ENCODE measurements around the gene NFYC. TPM values are rescaled to one million over a fixed set of nuclear protein-coding genes. Genes with fewer than 3 reads are reported as not detected.

NFYC gene
- total RNA-seq, 1 experiment from 2014 or later, result 83.0 TPM

DNA sequence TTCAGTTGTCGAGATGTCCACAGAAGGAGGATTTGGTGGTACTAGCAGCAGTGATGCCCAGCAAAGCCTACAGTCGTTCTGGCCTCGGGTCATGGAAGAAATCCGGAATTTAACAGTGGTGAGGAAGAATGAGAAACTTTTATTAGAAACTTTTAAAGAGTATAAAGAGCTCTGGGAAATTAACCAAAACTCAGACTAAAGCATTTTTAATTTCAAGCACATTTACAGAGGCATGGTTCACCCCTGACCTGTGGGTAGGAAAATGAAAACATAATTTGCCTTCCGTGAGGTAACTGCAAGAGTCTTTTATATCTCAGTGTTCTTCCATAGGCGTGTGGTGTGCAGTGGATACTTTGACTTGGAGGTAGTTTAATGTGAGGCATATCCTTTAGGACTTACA lies 47.3 kb downstream of the NFYC start:
- BruUV-seq (replicated peaks), result no TSS peak
- no peaks in the 10 kb centered on the region for H3K9me3 ChIP-seq (ENCODE audit: low read depth, low read length, poor library complexity, severe bottlenecking)
- CTCF ChIA-PET, result no interaction called here
- H3K4me3 ChIP-seq (ENCODE audit: low read depth, low read length, poor library complexity, severe bottlenecking), result no peak overlapping the region
- no peak for DNase-seq (ENCODE audit: low spot score)
- H3K4me1 ChIP-seq (ENCODE audit: insufficient read depth, low read length, poor library complexity, severe bottlenecking), result no peaks in the 10 kb centered on the region
- no peaks in the 10 kb centered on the region for H3K27me3 ChIP-seq (replicated peaks; ENCODE audit: insufficient read depth, low read depth, low read length, poor library complexity)
- POLR2A ChIA-PET (ENCODE audit: low non-redundant PET), result no interaction called here
- no peak overlapping the region for H3K27ac ChIP-seq (ENCODE audit: low read depth, low read length, poor library complexity, severe bottlenecking)
- TF ChIP-seq, protein P1, sequence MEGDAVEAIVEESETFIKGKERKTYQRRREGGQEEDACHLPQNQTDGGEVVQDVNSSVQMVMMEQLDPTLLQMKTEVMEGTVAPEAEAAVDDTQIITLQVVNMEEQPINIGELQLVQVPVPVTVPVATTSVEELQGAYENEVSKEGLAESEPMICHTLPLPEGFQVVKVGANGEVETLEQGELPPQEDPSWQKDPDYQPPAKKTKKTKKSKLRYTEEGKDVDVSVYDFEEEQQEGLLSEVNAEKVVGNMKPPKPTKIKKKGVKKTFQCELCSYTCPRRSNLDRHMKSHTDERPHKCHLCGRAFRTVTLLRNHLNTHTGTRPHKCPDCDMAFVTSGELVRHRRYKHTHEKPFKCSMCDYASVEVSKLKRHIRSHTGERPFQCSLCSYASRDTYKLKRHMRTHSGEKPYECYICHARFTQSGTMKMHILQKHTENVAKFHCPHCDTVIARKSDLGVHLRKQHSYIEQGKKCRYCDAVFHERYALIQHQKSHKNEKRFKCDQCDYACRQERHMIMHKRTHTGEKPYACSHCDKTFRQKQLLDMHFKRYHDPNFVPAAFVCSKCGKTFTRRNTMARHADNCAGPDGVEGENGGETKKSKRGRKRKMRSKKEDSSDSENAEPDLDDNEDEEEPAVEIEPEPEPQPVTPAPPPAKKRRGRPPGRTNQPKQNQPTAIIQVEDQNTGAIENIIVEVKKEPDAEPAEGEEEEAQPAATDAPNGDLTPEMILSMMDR (conservative IDR thresholded peaks at IDR 0.05; ENCODE audit: low read depth, low read length), result no peak
- TF ChIP-seq EZH2 (IDR thresholded peaks at IDR 0.05; ENCODE audit: borderline replicate concordance, low read depth, low read length, poor library complexity, severe bottlenecking), result no peak
- peaks cover 20% of the 10 kb centered on the region for H3K36me3 ChIP-seq (ENCODE audit: insufficient read depth, low read length, poor library complexity, severe bottlenecking)
- intact Hi-C loops (cut with micrococcal nuclease; ENCODE audit: unreplicated experiment), result no loop called here

DNA sequence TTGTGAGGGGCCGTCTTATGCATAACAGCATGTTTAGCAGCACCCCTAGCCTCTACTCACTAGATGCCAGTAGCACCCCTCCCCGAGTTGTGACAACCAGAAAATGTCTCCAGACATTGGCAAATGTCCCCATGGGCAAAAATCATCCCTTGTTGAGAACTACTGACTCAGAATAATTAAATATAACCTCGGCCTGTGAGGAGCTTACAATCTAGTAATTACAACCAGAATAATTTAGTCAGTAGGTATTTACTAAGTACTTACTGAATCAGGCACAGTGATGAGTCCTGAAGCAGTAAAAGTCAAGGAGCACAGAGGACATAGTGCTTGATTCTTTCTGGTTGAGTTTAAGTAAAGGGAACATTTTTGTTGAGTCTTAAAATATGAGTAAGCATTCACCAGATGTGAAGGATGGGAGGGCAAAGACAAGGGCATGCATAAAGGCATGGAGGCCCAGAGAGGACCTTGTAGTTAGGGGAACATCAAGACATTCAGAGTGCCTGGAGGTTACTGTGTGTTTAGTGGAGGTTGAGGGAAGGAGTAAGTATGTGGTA lies 48.0 kb downstream of the NFYC start:
- CTCF ChIA-PET, result no interaction called here
- DNase-seq (ENCODE audit: low spot score), result no peak
- H3K36me3 ChIP-seq (ENCODE audit: insufficient read depth, low read length, poor library complexity, severe bottlenecking), result peaks cover 20% of the 10 kb centered on the region
- H3K4me3 ChIP-seq (ENCODE audit: low read depth, low read length, poor library complexity, severe bottlenecking), result no peak overlapping the region
- H3K27ac ChIP-seq (ENCODE audit: low read depth, low read length, poor library complexity, severe bottlenecking), result no peak overlapping the region
- no peak for TF ChIP-seq EZH2 (IDR thresholded peaks at IDR 0.05; ENCODE audit: borderline replicate concordance, low read depth, low read length, poor library complexity, severe bottlenecking)
- TF ChIP-seq, protein P1 (conservative IDR thresholded peaks at IDR 0.05; ENCODE audit: low read depth, low read length), result no peak
- no peaks in the 10 kb centered on the region for H3K27me3 ChIP-seq (replicated peaks; ENCODE audit: insufficient read depth, low read depth, low read length, poor library complexity)
- intact Hi-C loops (cut with micrococcal nuclease; ENCODE audit: unreplicated experiment), result no loop called here
- no peaks in the 10 kb centered on the region for H3K9me3 ChIP-seq (ENCODE audit: low read depth, low read length, poor library complexity, severe bottlenecking)
- POLR2A ChIA-PET (ENCODE audit: low non-redundant PET), result no interaction called here
- BruUV-seq (replicated peaks), result no TSS peak
- no peaks in the 10 kb centered on the region for H3K4me1 ChIP-seq (ENCODE audit: insufficient read depth, low read length, poor library complexity, severe bottlenecking)

DNA sequence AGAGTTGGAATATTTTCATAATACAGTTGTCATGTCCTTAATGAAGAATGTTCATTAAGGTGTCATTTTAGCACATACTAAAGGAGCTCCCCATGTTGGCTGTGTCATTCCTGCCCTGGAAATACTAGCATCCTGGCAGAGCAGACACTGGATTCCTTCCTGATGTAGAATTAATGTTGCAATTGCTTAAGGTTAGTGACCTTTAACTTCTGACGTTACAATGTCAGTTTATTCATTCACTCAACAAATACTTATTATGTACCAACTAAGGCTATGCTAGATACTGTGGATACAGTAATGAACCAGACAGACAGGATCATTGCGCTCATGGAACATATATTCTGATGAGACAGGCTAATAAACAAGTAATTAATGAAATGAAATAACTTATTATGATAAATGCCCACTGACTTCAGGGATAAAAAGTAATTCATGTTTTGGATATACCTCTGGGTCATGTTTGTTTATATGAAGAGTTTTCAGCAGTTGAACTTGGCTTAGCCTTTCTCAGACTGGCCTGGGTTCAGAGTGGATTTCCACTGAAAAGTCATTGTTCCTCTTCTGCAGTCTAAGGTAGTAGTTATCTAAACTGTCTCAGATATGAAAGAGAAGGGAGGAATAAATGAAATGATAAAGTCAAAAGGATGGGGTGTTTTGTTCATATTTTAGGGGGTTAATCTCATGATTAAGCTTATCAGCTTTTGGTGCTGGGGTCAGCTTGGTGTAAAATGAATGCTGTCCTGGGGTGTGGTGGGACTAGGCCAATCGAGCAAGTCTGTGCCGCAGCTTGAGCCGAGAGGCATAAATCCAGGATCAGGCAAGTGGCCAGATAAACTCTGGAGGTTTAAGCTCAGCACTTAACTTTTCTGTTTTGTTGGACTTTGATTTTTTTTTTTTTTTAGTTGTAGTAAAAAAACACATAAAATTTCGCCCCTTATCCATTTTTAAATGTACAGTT lies 48.8 kb downstream of the NFYC start:
- Histone ChIP-seq H3K36me3 (ENCODE audit: insufficient read depth, low read length, poor library complexity, severe bottlenecking) (peaks cover 20% of the 10 kb centered on the region), H3K27me3 (replicated peaks; ENCODE audit: insufficient read depth, low read depth, low read length, poor library complexity) (no peaks in the 10 kb centered on the region), H3K9me3 (ENCODE audit: low read depth, low read length, poor library complexity, severe bottlenecking) (no peaks in the 10 kb centered on the region), H3K27ac (ENCODE audit: low read depth, low read length, poor library complexity, severe bottlenecking) (no peak overlapping the region), H3K4me3 (ENCODE audit: low read depth, low read length, poor library complexity, severe bottlenecking) (no peak overlapping the region), H3K4me1 (ENCODE audit: insufficient read depth, low read length, poor library complexity, severe bottlenecking) (no peaks in the 10 kb centered on the region)
- TF ChIP-seq, protein P1 (conservative IDR thresholded peaks at IDR 0.05; ENCODE audit: low read depth, low read length), result no peak
- TF ChIP-seq EZH2 (IDR thresholded peaks at IDR 0.05; ENCODE audit: borderline replicate concordance, low read depth, low read length, poor library complexity, severe bottlenecking), result no peak
- no peak for DNase-seq (ENCODE audit: low spot score)
- POLR2A ChIA-PET (ENCODE audit: low non-redundant PET), result no interaction called here
- intact Hi-C loops (cut with micrococcal nuclease; ENCODE audit: unreplicated experiment), result no loop called here
- CTCF ChIA-PET, result no interaction called here
- BruUV-seq (replicated peaks), result no TSS peak
